Esophagus muscularis mucosa (tissue), 3 donors: ENCODE measurements around the gene MEF2C.

Experiments used
- CTCF ChIP-seq, 3 experiments: fragments of 200-600 bp in 2 of 3; fragments of 450-650 bp in 1 of 3; sonication (generic) in 2 of 3; IDR thresholded peaks; one replicate each; pipeline ENCODE4 v1.5.1; 2017 to 2019; ENCODE audit warnings: antibody characterized with exemption in 3 of 3, mild to moderate bottlenecking in 2 of 3, moderate library complexity in 1 of 3
- POLR2AphosphoS5 ChIP-seq, 2 donors: sonication (generic); formaldehyde crosslinking; IDR thresholded peaks; one replicate each; pipeline ENCODE4 v1.6.1; 2017; ENCODE audit warnings: antibody characterized with exemption in 2 of 2

GRCh38 chr5:88923623-88924329 lies 40.8 kb upstream of the MEF2C start:
- TF ChIP-seq CTCF (IDR thresholded peaks at IDR 0.05) (no peak), POLR2AphosphoS5 (IDR thresholded peaks at IDR 0.05) (no peak)
